ENCODE results near the gene UBE2F.

The UBE2F gene

GRCh38 chr2:238075397-238075796 is 108.6 kb downstream of the UBE2F start:
- TF ChIP-seq CTCF (IDR thresholded peaks at IDR 0.05; ENCODE audit: extremely low read depth, missing control alignments): no peak
- DNase-seq (ENCODE audit: low spot score): no peak

- no peak for DNase-seq (ENCODE audit: low spot score)
- no peak for TF ChIP-seq CTCF (IDR thresholded peaks at IDR 0.05; ENCODE audit: extremely low read depth, missing control alignments)
These were observed 110.5 kb downstream of the UBE2F start for GRCh38 chr2:238077292-238077691.

DNA sequence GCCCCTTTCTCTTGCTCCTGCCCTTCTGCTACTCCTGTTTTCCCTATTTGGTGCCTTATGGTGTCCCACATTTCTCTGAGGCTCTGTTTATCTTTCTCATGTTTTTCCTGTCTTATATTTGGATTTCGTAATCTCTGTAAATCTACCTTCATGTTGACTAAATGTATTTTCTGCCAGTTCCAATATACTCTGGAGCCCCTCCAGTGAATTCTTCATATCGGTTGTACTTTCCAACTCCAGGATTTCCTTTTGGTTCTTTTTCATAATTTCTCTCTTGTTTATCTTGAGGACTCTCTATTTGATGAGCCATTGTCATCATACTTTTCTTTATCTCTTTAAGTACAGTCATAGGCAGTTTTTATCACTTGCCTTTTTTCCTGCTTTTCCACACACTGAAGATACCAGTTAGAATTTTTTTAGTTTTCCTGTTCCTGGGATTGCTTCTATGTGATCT is 113.1 kb downstream of the UBE2F start:
- DNase-seq (ENCODE audit: low spot score): no peak
- TF ChIP-seq CTCF (IDR thresholded peaks at IDR 0.05; ENCODE audit: extremely low read depth, missing control alignments): no peak

DNA sequence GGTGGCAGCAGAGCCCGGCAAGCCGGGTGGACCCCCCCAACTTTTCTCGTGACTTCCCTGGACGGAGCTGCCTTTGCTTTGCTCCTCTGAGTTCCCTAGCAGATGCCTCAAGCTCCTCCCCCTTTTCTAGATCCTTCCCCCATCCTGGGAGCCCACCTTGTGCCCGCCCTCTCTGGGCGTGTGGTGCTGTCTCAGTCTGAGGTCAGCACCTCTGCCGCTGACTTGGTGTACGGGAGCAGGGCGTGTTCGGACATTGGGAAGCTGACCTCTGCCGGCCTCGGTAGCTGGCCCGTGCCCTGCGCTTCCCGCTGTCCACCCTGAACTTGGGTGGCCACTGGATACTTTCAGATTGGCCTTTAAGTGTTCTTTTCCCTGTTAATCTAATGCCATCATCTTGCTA is 113.7 kb downstream of the UBE2F start:
- no peak for TF ChIP-seq CTCF (IDR thresholded peaks at IDR 0.05; ENCODE audit: extremely low read depth, missing control alignments)
- no peak for DNase-seq (ENCODE audit: low spot score)

DNA sequence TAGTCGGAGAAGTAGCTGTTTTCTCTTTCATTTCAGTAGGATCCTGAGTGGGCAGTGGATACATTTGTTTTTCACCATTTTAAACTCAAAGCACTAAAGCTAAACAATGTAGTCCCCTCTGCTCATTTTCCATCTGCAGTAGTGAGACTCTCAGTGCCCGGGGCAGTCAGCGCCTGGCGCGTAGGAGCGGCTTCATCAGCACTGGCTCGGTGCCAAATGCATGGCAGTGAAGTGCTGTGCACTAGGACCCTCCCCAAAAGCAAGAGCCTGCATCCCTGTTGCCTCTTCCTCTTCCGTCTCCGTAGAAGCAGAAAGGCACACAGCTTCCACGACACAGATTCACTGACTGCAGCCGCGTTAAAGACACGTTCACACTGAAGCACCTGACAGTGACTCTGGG is 114.3 kb downstream of the UBE2F start:
- TF ChIP-seq CTCF (IDR thresholded peaks at IDR 0.05; ENCODE audit: extremely low read depth, missing control alignments): no peak
- no peak for DNase-seq (ENCODE audit: low spot score)

- DNase-seq (ENCODE audit: low spot score): no peak
- TF ChIP-seq CTCF (IDR thresholded peaks at IDR 0.05; ENCODE audit: extremely low read depth, missing control alignments): no peak
These were observed 114.7 kb downstream of the UBE2F start for GRCh38 chr2:238081561-238081960.

DNA sequence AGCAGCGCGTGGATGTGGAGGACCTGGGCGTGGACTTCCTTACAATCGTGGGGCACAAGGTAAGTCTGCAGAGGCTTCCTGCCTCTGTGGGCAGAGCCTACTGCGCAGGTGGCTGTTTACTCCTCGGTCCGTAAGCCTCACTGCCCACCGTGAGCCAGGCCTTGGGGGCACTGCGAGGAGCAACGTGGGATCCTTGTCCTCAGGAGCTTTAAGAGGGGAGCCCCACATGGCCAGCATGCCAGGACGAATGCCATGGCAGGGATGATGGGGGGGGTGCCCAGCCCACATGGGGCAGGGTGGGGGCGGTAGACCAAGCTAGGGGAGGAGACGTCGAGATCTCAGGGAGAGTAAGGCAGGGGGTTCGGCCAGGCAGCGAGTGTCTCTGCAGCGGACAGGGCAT is 115.3 kb downstream of the UBE2F start:
- no peak for TF ChIP-seq CTCF (IDR thresholded peaks at IDR 0.05; ENCODE audit: extremely low read depth, missing control alignments)
- no peak for DNase-seq (ENCODE audit: low spot score)

Data from GM20000 (cell line).